PC-9 (cell line): ENCODE measurements around the gene EP300. TPM values are rescaled to one million over a fixed set of nuclear protein-coding genes. Genes with fewer than 3 reads are reported as not detected.

Experiments
- BruUV-seq: library from RNA; stranded (reverse); fragments of 400-500 nt; replicated peaks from 2 replicates; lab custom pipeline; 2021; lab: Mats Ljungman, UMichigan
- CTCF ChIA-PET: fragments of 300-600 bp; sonication (Branson Sonifier 250); formaldehyde crosslinking; loops from one replicate; lab custom pipeline; 2022; ENCODE audit warnings: antibody characterized with exemption; lab: Charles Lee
- POLR2A ChIA-PET: fragments of 300-600 bp; sonication (Branson Sonifier 250); formaldehyde crosslinking; loops from one replicate; lab custom pipeline; 2022; ENCODE audit warnings: antibody characterized with exemption; ENCODE audit not compliant: unreplicated experiment; lab: Charles Lee
- DNase-seq, 2 experiments: peaks; one replicate each; pipeline versions ENCODE4 v3.0.0 to v3.0.0-alpha.2; 2015 to 2022; ENCODE audit warnings: mixed read lengths in 1 of 2
- H2AFZ ChIP-seq: fragments of 200-600 bp; sonication (generic); 2 replicates; pipeline ENCODE4 v1.8.1; 2017; ENCODE audit warnings: antibody characterized with exemption
- H3F3A ChIP-seq: fragments of 200-600 bp; sonication (generic); 2 replicates; pipeline ENCODE4 v1.8.1; 2017; ENCODE audit warnings: antibody characterized with exemption, mild to moderate bottlenecking, low read depth; ENCODE audit not compliant: insufficient read depth
- H3K27ac ChIP-seq: fragments of 200-600 bp; sonication (generic); 2 replicates; pipeline ENCODE4 v1.6.1; 2016; ENCODE audit warnings: mixed run types
- H3K27me3 ChIP-seq: fragments of 200-600 bp; sonication (generic); 2 replicates; pipeline ENCODE4 v1.6.1; 2016; ENCODE audit warnings: low read depth, mixed run types; ENCODE audit not compliant: insufficient read depth
- H3K36me3 ChIP-seq: fragments of 200-600 bp; sonication (generic); 2 replicates; pipeline ENCODE4 v1.6.1; 2016; ENCODE audit warnings: low read depth, mixed run types
- H3K4me1 ChIP-seq: fragments of 200-600 bp; sonication (generic); replicated peaks from 2 replicates; pipeline ENCODE4 v1.6.1; 2016; ENCODE audit warnings: mixed run types; ENCODE audit not compliant: insufficient read depth
- H3K4me2 ChIP-seq: fragments of 200-600 bp; sonication (generic); 2 replicates; pipeline ENCODE4 v1.6.1; 2017; ENCODE audit warnings: mixed run types
- H3K4me3 ChIP-seq: fragments of 200-600 bp; sonication (generic); 2 replicates; pipeline ENCODE4 v1.6.1; 2016; ENCODE audit warnings: mixed run types
- H3K79me2 ChIP-seq: fragments of 200-600 bp; sonication (generic); 2 replicates; pipeline ENCODE4 v1.6.1; 2017; ENCODE audit warnings: low read depth, mixed run types
- H3K9me2 ChIP-seq: fragments of 200-600 bp; sonication (generic); 2 replicates; pipeline ENCODE4 v1.8.1; 2017; ENCODE audit warnings: mild to moderate bottlenecking; ENCODE audit not compliant: insufficient read depth
- H3K9me3 ChIP-seq: fragments of 200-600 bp; sonication (generic); 2 replicates; pipeline ENCODE4 v1.8.1; 2016; ENCODE audit warnings: low read depth; ENCODE audit not compliant: insufficient read depth
- H4K20me1 ChIP-seq: fragments of 200-600 bp; sonication (generic); 2 replicates; pipeline ENCODE4 v1.8.1; 2017; ENCODE audit not compliant: insufficient read depth
- CTCF ChIP-seq: fragments of 200-600 bp; sonication (generic); conservative IDR thresholded peaks from 2 replicates; pipeline ENCODE4 v1.6.1; 2017; ENCODE audit warnings: mixed run types, antibody characterized with exemption, mild to moderate bottlenecking, moderate library complexity
- EZH2 ChIP-seq: fragments of 200-600 bp; sonication (generic); IDR thresholded peaks from 2 replicates; pipeline ENCODE4 v1.8.0; 2017; ENCODE audit warnings: antibody characterized with exemption, low read depth
- intact Hi-C: fragments of 100-400 bp; cut with micrococcal nuclease; formaldehyde crosslinking; loops from one replicate; pipeline ENCODE4 v1.10.0; 2022; ENCODE audit not compliant: unreplicated experiment
- total RNA-seq: library from RNA; stranded (reverse); gene quantifications from 2 replicates; pipeline ENCODE4 v1.2.3, GENCODE V29; 2021

EP300 gene
- total RNA-seq, 1 experiment from 2014 or later: 64.3 TPM

DNA sequence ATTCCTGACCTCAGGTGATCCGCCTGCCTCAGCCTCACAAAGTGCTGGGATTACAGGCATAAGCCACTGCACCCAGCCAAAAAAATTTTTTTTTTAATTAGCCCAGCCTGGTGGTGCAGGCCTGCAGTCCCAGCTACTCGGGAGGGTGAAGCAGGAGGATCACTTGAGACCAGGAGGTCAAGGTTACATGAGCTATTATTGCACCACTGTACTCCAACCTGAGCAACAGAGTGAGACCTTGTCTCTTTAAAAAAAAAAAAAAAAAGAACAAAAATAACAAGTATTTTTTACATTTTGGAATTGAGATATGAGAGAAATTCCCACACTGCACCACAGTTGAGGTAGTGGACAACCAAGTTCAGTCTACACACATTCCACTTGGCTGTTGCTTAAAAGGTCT, 99.1 kb downstream of the EP300 start:
- H3K27me3 ChIP-seq: no peaks in the 10 kb centered on the region
- H3K9me2 ChIP-seq: no peaks in the 10 kb centered on the region
- H3K79me2 ChIP-seq: no peaks in the 10 kb centered on the region
- BruUV-seq: no TSS peak
- intact Hi-C loops: no loop called here
- no peak for TF ChIP-seq CTCF
- TF ChIP-seq EZH2: no peak
- peaks cover 12% of the 10 kb centered on the region for H3K4me1 ChIP-seq
- H2AFZ ChIP-seq: no peak overlapping the region
- H4K20me1 ChIP-seq: no peaks in the 10 kb centered on the region
- POLR2A ChIA-PET: no interaction called here
- no peaks in the 10 kb centered on the region for H3K9me3 ChIP-seq
- no peak overlapping the region for H3K4me2 ChIP-seq
- no peak for DNase-seq
- no peak overlapping the region for H3K4me3 ChIP-seq
- CTCF ChIA-PET: interaction anchor here (0.6 kb wide), 1 partner anchor 277 kb away, joined by 4 read pairs; no protein-coding TSS in a partner anchor
- no peak overlapping the region for H3K27ac ChIP-seq
- no peaks in the 10 kb centered on the region for H3K36me3 ChIP-seq
- peaks cover 16% of the 10 kb centered on the region; the same call in 1 of the 2 replicates for H3F3A ChIP-seq

- CTCF ChIA-PET: no interaction called here
- H3K27me3 ChIP-seq: no peaks in the 10 kb centered on the region
- peaks cover 25% of the 10 kb centered on the region for H3K4me1 ChIP-seq
- H3K27ac ChIP-seq: no peak overlapping the region
- no peaks in the 10 kb centered on the region for H3K9me3 ChIP-seq
- no peaks in the 10 kb centered on the region for H4K20me1 ChIP-seq
- TF ChIP-seq CTCF (no peak), EZH2 (no peak)
- no TSS peak for BruUV-seq
- intact Hi-C loops: no loop called here
- no peaks in the 10 kb centered on the region for H3K9me2 ChIP-seq
- peaks cover 31% of the 10 kb centered on the region for H3F3A ChIP-seq
- no peaks in the 10 kb centered on the region for H3K36me3 ChIP-seq
- POLR2A ChIA-PET: no interaction called here
- H3K4me3 ChIP-seq: no peak overlapping the region
- no peak for DNase-seq
- no peaks in the 10 kb centered on the region for H3K79me2 ChIP-seq
- H2AFZ ChIP-seq: no peak overlapping the region
- no peak overlapping the region for H3K4me2 ChIP-seq
These were observed 101.4 kb downstream of the EP300 start for GRCh38 chr22:41193829-41194228.

GRCh38 chr22:41197038-41197972, 104.9 kb downstream of the EP300 start:
- no peak for TF ChIP-seq CTCF
- TF ChIP-seq EZH2: no peak
- ChIA-PET CTCF (interaction anchor here (0.6 to 2.1 kb wide), 2 partner anchors 40 to 114 kb away, joined by 5 to 10 read pairs; no protein-coding TSS in a partner anchor), POLR2A (interaction anchor here (0.6 kb wide), 1 partner anchor 19 kb away, joined by 4 read pairs; no protein-coding TSS in a partner anchor)
- H3K36me3 ChIP-seq: no peaks in the 10 kb centered on the region
- H3F3A ChIP-seq: peaks cover 43% of the 10 kb centered on the region
- BruUV-seq: no TSS peak
- H3K27ac ChIP-seq: no peak overlapping the region
- H3K4me1 ChIP-seq: peaks cover 38% of the 10 kb centered on the region
- no peaks in the 10 kb centered on the region for H3K79me2 ChIP-seq
- intact Hi-C loops: no loop called here
- peak overlapping the region; percentile 99 for H3K4me2 ChIP-seq
- H3K4me3 ChIP-seq: peak overlapping the region; percentile 82
- H4K20me1 ChIP-seq: no peaks in the 10 kb centered on the region
- peak; percentile 62 to 79 for DNase-seq
- no peaks in the 10 kb centered on the region for H3K9me3 ChIP-seq
- H2AFZ ChIP-seq: peak overlapping the region; percentile 98
- no peaks in the 10 kb centered on the region for H3K27me3 ChIP-seq
- no peaks in the 10 kb centered on the region for H3K9me2 ChIP-seq
